K562 (cell line): ENCODE data around the gene CMPK1. TPM values are rescaled to one million over a fixed set of nuclear protein-coding genes. Genes with fewer than 3 reads are reported as not detected.

Experiments
- CTCF ChIP-seq, 3 experiments: IDR thresholded peaks in 2 of 3; conservative IDR thresholded peaks in 1 of 3; 2 replicates each; pipeline ENCODE4 v1.5.1; 2011 to 2012; ENCODE audit warnings: low read length in 3 of 3, mild to moderate bottlenecking in 3 of 3, control low read depth in 2 of 3, improper control_type of control experiment in 1 of 3, inconsistent platforms in 1 of 3, low read depth in 1 of 3, mixed read lengths in 1 of 3, moderate library complexity in 1 of 3; ENCODE audit not compliant: insufficient read depth in 2 of 3
- NRF1 ChIP-seq, 2 experiments: fragments of 450-650 bp; IDR thresholded peaks in 1 of 2; conservative IDR thresholded peaks in 1 of 2; 2 replicates each; pipeline ENCODE4 v1.6.1; 2014; ENCODE audit warnings: mild to moderate bottlenecking in 2 of 2
- ZNF592 ChIP-seq: fragments of 450-650 bp; IDR thresholded peaks from 2 replicates; pipeline ENCODE4 v1.6.1; 2017; ENCODE audit warnings: antibody characterized with exemption, mild to moderate bottlenecking
- polyA plus RNA-seq, 8 experiments: library from polyadenylated mRNA; depleted of rRNA in 4 of 8; stranded (reverse) in 5 of 8; unstranded in 3 of 8; fragments of >200 nt; fragmentation: Nextera tagmentation in 2 of 8; fragmentation: Illumina TruSeq in 1 of 8; extraction: Ambion mirVana in 2 of 8; extraction: Trizol in 1 of 8; gene quantifications; 2 replicates each; pipeline versions ENCODE4 v1.2.1 to v1.2.3, GENCODE V29; 2011 to 2014; ENCODE audit warnings: inconsistent platforms in 1 of 8, missing spikeins in 1 of 8
- total RNA-seq, 7 experiments: library from RNA; depleted of rRNA in 6 of 7; stranded (reverse); fragments of >200 nt in 6 of 7; fragmentation: Illumina TruSeq in 2 of 7; extraction: Trizol in 2 of 7; gene quantifications; 2 replicates each; pipeline versions ENCODE4 v1.2.1 to v1.2.3, GENCODE V29; 2011 to 2021; ENCODE audit warnings: low replicate concordance in 1 of 7

CMPK1 gene
- total and polyA plus RNA-seq, 9 of the 15 experiments (the other 6 are each of a cell fraction or from before 2014, with no cell fraction given): 54.5 to 197 (median 116) TPM

GRCh38 chr1:47323599-47324031, 10.0 kb upstream of the CMPK1 start (continued):
- TF ChIP-seq CTCF (IDR thresholded peaks at IDR 0.05 in 2 of 3, conservative IDR thresholded peaks at IDR 0.05 in 1 of 3; ENCODE audit: insufficient read depth in 2 of 3, low read depth in 1 of 3, low read length in 3 of 3) (0 out of 6 replicates have a peak, but pooled peaks of 1 of the 3 experiments have one; percentile 16), NRF1 (conservative IDR thresholded peaks at IDR 0.05 in 1 of 2, IDR thresholded peaks at IDR 0.05 in 1 of 2) (no peak), ZNF592 (0 out of 2 replicates have a peak, but pooled peaks have one; percentile 15)
